ENCODE data around the gene KIF26B.

- TF ChIP-seq POLR2A (IDR thresholded peaks at IDR 0.05) = no peak
- no peak for TF ChIP-seq CTCF (IDR thresholded peaks at IDR 0.05)
- TF ChIP-seq EP300 (IDR thresholded peaks at IDR 0.05) = no peak
Measured at GRCh38 chr1:245475126-245475525, 320.3 kb downstream of the KIF26B start.

All from tibial nerve (tissue), 4 donors.